GM18909 (cell line): ENCODE data around the gene HOXA3.

Source experiments
- ATAC-seq: cut with Tn5 transposase; IDR thresholded peaks from one replicate; pipeline ENCODE4 v1.9.1; 2021; ENCODE audit warnings: mild to moderate bottlenecking; ENCODE audit not compliant: unreplicated experiment, poor library complexity

Gene HOXA3

DNA sequence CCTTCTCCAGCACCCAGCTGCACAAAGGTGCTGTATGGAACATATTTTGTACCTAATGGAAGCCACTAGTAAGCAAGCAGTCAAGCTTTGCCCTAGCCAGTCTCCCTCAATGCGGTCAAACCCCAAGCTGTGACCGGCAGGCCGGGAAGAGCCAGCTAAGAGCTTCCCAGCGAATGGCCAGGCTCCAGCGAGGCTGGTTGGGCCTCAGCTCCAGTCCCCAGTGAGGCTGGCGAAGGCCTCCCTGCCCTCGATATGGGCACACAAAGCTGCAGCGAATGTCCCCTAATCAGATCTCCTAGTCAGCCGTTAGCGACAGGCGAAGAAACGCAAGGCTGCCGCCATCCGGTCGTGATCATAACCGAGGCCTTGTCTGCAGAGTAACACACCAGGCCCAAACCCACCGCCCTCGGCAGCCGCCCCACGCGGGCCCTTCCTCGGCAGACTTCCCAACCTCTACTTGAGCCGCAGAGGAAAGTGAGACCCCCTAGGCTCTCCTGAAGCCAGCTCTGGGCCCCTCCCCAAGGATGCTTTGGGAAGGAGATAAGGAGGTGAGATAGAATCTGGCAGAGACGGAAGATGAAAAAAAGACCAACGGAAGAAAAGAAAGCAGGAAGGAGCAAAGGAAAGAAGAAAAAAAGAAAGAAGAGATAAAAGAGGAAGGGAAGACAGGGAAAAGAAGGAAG lies 16.0 kb upstream of the HOXA3 start:
- no peak for ATAC-seq

DNA sequence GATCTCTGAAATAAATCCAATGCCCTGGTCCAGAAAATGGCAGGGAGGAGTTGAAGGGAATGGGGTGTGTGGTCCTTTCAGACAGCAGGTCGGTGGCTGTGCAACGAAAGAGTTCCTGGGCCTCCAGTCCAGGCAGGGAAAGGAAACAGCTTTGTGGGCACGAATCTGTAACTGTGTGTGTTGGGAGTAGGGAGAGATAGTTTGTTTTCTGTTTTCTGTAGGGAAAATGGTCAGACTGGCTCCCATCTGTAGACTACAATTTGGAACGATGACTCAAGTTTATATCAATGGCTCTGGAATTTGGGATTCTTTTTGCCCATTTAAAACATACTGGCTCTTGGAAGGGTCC lies 15.5 kb upstream of the HOXA3 start:
- ATAC-seq, result no peak

DNA sequence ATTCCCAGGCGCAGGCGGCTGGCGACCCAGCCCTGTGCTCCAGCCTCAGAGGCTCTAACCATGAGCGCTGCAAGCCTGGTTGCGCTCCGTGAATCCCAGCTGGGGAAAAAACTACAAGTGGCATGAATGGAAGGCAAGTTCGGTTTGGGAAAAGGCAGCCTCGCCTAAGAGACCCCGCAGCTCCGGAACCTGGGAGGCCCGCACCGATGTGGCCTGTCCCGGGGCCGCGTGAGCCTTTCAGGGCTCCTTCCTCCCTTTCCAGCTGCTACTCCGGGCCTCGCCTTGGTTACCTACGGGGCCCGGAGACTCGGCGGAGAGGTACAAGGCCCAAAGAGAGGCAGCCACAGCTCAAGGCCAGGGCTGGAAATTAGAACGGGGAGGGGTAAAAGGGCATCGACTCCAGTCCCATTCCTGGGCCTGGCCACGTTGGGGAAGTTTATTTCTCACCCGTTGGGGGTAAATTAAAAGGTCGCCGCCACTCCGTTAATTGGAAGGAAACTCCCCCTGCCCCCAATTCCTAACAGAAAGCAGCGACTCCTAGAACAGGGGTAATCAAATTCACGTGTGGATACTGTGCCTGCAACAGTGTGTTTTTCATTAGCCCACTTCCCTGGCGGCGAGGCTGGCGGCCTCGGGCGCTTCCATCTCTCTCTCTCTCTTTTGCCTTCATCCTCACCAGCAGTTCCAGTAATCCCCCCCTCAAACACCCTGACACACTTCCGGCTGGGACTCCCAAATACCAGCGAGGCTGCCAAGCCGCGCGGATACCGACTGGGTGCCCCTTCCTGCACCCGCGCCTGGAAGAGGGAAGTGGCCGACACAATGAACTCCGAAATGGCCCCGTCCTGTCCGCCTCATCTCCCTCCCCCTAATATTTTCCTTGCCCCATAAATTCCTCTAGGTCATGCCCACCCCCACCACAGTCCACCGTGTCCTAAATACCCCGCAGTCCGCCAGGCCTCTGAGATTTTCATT lies 14.4 kb upstream of the HOXA3 start:
- no peak for ATAC-seq

DNA sequence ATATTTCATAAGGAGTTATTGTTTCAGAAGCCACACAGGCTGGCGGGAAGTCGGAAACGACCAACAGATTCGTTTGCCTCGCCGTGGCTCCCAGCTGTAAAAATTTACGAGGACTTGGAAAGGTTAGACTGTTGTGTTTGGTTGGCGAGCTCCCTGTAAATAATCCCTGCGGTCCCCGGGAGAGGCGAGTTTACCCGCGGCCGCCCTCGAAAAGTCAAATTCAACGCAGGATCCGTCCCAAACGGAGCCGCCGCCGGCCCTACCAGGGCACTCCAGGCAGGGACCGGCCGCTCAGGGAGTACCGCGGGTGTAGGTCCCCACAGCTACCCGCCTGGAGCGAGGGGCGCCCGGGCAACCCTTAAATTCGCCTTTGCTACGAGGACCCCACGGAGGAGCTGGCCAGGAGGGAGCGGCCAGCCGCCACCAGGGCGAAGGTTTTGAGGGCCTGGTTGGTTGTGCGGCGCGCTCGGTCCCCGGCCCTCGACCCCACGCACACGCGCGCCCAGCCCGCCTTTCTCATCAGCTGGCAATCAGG lies 13.7 kb upstream of the HOXA3 start:
- no peak for ATAC-seq

DNA sequence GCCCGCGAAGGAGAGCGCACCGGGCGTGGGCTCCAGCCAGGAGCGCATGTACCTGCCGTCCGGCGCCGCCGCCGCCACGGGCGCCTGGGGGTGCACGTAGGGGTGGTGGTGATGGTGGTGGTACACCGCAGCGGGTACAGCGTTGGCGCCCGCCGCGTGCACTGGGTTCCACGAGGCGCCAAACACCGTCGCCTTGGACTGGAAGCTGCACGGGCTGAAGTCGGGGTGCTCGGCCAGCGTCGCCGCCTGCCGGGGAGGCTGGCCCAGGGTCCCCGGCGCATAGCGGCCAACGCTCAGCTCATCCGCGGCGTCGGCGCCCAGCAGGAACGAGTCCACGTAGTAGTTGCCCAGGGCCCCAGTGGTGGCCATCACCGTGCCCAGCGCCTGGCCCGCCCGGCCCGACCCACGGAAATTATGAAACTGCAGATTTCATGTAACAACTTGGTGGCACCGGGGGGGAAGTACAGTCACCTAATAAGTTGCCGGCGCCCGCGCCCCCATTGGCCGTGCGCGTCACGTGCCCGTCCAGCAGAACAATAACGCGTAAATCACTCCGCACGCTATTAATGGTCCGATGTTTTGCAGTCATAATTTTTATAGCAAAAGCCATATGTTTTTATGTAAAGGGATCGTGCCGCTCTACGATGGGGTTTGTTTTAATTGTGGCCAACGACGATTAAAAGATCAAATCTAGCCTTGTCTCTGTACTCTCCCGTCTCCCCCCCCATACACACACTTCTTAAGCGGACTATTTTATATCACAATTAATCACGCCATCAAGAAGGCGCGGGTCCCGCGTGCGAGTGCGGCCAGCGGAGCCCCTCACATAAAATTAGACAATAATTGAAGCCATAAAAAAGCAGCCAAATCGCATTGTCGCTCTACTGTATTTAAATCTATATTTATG lies 13.0 kb upstream of the HOXA3 start, which contains the start of gene HOXA9:
Gene HOXA9 (minus strand): TSS at position 449 of the 907 bp plus-strand sequence. CDS start 80 bp downstream, at position 369.
- ATAC-seq, result no peak

DNA sequence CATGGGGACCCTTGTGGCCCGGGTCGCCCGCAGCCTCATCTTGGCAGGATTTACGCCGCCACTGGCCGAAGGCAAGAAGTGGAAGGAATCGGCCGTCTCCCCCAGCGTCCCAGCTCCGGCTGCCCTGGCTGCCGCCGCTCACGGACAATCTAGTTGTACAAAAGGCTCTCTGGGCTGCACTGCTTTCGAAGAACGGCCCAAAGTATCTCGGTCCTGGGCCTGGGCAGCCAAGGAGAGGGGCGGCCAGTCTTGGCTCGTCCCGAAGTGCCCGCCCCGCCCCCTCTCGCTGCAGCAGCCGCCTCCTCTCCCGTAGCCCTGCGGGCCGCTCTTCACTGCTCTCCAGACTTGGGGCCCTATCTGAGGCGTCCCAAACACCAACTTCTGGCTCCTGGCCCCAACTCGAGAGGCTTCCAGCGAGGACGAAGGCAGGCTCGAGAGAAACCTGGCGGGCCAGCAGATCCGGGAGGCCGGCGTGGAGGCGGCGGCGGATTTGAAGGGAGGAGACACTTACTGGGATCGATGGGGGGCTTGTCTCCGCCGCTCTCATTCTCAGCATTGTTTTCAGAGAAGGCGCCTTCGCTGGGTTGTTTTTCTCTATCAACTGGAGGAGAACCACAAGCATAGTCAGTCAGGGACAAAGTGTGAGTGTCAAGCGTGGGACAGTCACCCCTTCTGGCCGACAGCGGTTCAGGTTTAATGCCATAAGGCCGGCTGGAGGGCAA lies 12.1 kb upstream of the HOXA3 start:
- ATAC-seq, result no peak

DNA sequence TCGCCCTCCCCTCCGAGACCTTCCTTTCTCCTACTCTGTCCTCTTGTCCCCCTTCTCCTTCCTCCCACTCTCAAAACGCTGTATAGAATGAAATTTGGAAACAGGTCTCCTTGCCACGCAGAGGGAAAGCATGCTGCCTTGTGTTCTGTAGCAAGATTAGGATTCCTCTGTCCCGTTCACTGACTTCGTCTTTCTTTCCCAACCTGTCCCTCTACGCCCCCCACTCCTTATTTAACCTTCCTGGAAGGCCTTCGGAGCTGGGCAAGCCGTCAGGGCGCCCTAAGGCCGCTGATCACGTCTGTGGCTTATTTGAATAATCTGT lies 11.6 kb upstream of the HOXA3 start:
- no peak for ATAC-seq

DNA sequence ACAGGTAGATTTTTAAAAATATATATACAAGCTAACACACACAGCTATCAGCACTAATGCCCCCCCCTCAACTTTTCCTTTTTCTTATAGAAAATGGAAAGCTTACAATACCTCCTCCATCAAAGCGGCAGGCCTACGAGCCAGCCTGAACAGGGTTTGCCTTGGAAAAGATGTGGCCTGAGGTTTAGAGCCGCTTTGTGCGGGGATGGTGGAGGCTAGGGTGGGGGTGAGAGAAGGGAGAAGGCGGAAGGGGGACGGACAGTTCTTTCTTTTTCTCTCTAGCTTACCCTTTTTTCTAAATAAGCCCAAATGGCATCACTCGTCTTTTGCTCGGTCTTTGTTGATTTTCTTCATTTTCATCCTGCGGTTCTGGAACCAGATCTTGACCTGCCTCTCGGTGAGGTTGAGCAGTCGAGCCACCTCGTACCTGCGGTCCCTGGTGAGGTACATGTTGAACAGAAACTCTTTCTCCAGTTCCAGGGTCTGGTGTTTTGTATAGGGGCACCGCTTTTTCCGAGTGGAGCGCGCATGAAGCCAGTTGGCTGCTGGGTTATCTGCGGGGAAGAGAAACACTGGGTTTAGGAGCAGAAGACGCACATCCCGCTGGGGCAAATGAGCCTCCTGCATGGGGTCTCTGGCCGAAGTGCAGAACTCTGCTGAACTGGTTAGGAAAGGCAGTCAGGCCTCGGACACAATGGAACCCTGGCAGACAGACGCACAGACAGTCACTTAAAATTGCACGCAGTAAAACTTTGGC lies 11.1 kb upstream of the HOXA3 start:
- ATAC-seq, result no peak

DNA sequence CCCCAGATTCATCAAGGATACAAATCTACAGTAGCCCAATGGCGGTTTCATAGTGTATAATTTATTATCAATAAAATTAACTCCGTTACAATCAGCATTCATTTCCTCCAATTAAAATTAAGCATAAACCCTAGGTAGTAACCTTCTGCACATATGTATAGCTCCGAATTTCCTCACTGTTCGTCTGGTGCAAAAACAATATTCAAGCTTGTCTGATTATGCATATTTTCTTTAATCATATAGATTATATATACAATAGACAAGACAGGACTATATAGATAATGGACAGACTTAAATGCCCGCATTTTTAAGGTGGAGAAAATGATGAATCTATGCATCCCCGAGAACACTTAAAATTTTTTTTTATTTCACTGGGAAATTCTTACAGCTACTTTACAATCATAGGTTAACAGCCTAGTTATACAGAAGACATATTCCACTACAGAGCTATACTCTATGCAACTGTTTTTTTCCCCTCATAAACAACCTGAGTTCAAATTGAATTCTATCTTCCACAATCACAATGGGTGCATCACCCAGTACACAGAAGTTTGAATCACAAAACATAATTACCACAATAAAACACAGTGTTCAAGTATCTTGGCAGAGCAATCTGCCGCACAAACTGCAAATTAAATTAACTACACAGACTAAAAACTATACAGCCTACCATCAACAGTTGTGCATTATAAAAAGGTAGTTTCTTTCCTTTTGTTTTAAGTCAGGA lies 10.3 kb upstream of the HOXA3 start:
- ATAC-seq, result no peak

DNA sequence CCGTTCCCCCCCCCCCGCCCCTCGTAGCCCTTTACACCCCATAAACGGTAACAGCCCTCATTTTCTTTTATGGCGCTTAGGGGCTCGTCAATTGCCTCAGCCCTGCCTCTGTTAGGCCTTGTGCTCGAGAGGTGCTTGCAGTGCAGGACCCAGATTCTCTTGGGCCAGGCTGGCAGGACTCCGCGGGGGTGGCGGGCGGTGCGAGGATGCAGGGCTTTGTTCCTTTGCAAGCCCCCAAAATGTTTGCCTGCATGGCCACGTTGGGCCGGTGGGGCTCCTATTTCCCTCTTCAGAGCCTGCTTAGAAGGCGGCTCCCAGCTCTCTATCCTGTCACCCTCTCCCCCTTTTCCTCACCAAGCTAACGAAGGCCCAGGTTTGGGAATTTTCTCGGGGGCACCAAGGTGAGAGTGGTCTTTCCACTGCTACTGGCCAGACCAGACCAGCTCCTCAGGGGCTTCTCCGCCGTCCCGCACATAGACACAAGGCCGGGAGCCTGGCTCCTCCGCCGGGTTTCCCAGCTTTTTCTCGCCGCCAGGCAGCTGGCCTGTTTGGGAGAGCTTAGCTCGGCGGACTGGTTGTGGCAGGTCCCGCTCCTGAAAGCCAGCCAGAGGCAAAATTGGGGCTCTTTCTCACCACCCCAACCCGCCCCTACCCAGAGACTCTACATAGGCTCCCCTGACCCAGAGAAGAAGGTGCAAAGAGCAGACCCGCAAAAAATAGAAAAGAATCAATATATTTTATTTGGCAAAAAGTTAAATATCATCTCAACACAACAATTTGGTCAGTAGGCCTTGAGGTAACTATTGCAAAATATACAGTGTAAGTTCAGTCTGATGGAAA lies 9.6 kb upstream of the HOXA3 start:
- ATAC-seq, result no peak

DNA sequence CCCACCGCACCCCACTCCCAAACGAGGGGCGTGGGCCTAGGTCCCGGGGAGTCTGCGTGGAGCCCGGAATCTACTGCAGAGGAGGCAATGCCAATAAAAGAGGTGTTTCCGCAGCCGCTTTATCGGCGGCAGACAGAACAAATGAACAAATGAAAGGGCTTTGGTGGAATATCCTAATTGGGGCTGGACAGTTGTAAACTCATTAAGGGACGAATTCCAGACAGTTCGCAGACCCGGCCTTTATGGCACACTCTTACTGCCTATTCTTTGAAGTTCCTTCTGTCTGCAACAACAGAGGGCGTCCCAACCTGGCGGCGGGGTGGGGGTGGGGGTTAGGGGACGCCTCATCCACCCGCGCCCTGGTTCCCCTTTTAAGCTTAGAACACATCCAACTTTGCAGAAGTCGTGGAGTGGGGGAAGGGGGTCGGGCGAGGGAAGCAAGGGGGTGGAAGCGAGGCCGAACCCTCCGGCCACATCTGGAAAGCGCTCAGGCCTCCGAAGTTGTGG lies 8.9 kb upstream of the HOXA3 start:
- no peak for ATAC-seq

DNA sequence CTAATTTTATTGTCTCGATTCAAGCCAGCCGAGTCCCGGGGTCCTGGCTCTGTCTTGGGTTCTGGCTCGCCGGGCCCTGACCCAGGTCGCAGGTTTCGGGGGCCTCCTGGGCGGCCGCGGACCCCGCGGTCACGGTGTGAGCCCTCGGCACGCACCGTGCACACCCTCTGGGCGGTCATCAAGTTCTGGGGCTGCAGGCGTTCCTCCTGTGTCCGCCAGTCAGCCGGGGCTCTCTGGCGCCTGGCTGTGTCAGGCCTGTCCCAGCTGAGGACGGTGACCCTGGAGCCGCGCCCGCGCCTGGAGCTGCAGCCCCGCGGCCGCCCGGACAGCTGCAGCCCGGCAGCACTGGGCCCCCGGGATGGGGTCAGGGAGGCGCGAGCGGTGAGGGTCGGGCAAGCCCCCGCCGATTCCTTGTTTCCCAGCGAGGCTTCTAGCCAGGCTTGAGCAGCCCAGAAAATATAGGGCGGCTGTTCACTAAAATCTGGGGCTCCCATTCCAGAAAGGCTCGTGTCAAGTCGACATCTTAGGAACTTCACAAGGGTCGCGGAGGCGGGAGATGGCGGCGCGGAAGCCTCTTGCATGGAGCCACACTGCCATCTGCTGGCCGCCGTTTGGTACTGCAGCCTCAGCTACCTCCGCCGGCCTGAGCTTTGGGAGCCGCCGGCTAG lies 8.3 kb upstream of the HOXA3 start:
- ATAC-seq, result peak; percentile 71

DNA sequence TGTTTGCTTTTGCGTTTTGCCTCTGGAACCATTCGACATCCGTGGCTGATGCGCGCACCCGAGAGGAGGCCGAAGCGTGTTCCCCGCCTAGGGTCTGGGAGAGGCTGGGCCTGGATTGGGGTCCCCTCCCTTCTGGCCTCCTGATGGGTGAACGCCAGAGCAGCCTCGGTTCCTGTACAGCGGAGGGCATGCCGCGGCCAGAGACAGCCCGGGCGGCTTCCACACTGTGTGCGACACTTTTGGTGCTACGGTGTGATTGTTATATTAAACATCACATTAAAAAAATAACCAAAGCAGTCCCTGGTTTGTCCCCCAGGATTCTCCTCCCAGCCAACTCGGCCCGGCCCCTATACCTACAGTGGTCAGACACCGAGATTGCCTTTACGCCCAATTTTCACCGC lies 7.8 kb upstream of the HOXA3 start:
- ATAC-seq, result no peak

DNA sequence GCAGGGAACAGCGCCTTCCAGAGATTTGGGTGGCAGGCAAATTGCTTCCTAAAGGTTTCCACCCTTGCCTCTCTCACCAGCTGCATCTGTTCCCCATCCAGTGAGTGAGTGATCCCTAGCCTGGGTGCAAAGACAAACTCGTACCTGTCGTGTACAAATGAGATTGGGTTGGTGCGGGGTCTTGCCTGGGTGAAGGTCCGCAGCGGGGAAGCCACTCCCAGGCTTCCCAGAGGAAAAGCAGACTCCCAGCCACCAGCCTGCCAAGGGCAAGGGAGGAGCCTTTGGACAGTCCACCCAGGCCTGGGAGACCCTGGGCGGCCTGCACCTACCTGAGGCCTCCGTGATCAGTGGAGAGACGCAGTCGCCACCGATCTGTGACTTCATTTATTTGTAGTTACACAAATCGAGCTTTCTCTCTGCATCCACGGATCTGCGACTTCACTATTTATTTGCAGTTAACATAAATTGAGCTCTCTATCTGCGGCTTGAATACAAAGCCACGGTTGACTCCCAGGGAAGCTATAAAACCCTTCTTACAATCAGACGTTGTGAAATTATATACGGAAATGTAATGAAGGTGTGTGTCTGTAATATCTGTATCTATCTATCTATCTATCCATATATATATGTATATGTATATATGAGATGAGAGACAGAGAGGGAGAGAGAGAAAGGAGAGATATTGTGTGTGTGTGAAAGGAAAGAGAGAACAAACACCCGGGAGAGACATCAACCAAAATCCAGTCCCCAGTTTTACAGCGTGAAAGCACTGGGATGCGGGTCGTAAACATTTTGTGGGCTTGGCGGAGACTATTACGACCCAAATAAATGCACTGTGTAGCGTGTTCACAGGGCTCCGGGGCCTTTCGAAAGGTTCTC lies 7.1 kb upstream of the HOXA3 start:
- no peak for ATAC-seq

DNA sequence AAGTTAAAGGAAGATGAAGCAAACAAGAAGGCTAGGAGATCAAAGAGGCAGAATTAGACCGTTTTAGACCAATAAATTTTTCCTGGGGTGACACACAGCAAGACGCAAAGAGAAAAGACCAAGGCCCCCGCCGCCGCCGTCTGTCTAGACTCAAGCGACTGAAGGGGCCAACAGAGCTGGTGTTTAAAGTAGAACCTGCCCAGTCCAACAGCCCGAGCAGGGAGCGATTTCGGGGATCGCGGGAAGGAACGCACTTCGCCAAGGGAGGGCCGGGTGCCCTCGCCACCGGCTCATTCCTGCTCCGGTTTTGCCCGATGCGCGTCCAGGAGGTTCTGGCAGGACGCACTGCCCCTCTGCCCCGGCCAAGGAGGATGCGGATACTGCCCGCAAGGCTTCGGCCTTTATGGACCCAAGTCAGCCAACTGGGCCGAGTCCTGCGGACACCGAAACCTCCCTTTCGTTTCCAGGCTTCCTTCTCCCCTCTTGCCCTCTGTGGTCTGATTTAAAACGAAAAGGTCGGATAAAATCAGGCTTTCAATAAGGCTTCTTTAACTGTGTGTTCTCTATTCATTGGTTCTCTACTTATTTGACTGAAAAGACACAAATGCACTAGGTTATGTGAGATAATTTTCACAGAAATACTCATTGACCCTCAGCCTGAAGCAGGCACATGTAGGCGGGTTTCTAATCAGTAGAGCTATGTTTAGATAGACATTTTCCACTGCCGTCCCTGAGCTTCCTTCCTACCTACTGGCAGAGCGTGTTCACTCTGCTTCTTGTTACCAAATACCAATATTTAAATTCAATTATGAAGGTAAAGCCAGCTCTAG lies 6.3 kb upstream of the HOXA3 start:
- no peak for ATAC-seq
